ENCODE results near the gene PRELP. TPM values are rescaled to one million over a fixed set of nuclear protein-coding genes. Genes with fewer than 3 reads are reported as not detected.

The PRELP gene
- total and polyA plus RNA-seq, 2 of the 8 experiments (the other 6 are each of a cell fraction or from before 2014, with no cell fraction given): 0.13 to 0.23 TPM

- no peak overlapping the region for H3K14ac ChIP-seq (ENCODE audit: insufficient read length)
- no peak overlapping the region for H3K4me2 ChIP-seq (ENCODE audit: insufficient read depth in 1 of 2, low read depth in 2 of 2, low read length in 2 of 2)
- DNase-seq (ENCODE audit: low read depth in 1 of 2, low spot score in 2 of 2) (no peak), FAIRE-seq (no peak)
- H3K4me1 ChIP-seq (replicated peaks in 1 of 4; ENCODE audit: control insufficient read depth in 3 of 4, insufficient read depth in 4 of 4, low read length in 3 of 4): peaks cover 2 to 13% (median 11%) of the 10 kb centered on the region in 4 experiments
- H3K27ac ChIP-seq (ENCODE audit: low read depth, low read length): no peak overlapping the region
- H3K4me3 ChIP-seq (ENCODE audit: extremely low read depth in 1 of 4, insufficient read depth in 2 of 4, low read depth in 3 of 4, low read length in 4 of 4): no peak overlapping the region
- no peak overlapping the region for H2BK12ac ChIP-seq (ENCODE audit: low read depth, low read length)
- H4K5ac ChIP-seq (ENCODE audit: insufficient read length, low read depth, low read length): no peak overlapping the region
- H3K79me1 ChIP-seq (ENCODE audit: low read depth, low read length): no peaks in the 10 kb centered on the region
- CTCF ChIA-PET (ENCODE audit: partially characterized antibody): interaction anchor here (0.6 to 9.0 kb wide), 44 partner anchors 9 to 464 kb away, joined by 3 to 162 read pairs (median 5); partner anchors contain the start of gene OPTC
- POLR2A ChIA-PET (ENCODE audit: partially characterized antibody): interaction anchor here (1.3 kb wide), 1 partner anchor 10 kb away, joined by 3 read pairs; the partner anchor contains the start of gene OPTC
- no peak overlapping the region for H3K56ac ChIP-seq (replicated peaks; ENCODE audit: insufficient read length, low read depth, low read length)
- H4K8ac ChIP-seq (ENCODE audit: extremely low read depth, insufficient read depth, low read length): no peak overlapping the region
- H3K27me3 ChIP-seq (replicated peaks in 1 of 4; ENCODE audit: control insufficient read depth in 3 of 4, extremely low read depth in 1 of 4, insufficient read depth in 3 of 4, low read length in 3 of 4): no peaks in the 10 kb centered on the region
- H2AK5ac ChIP-seq (ENCODE audit: low read depth, low read length): no peak overlapping the region
- WGBS, 2 experiments (ENCODE audit: extremely low coverage in 1 of 2, insufficient coverage in 1 of 2, insufficient read length in 1 of 2, insufficient replicate concordance in 2 of 2, low coverage in 1 of 2, low lambda C conversion rate in 2 of 2, missing lambda C conversion rate in 1 of 2): 88% methylated on average over 3 of the region's 3 CpGs; no CpG with 5 or more reads in 1 of the 2 experiments
- H3K23me2 ChIP-seq (ENCODE audit: low read depth, low read length): peaks cover 3% of the 10 kb centered on the region; the same call in 1 of the 2 replicates
- no peak overlapping the region for H2BK120ac ChIP-seq (replicated peaks; ENCODE audit: low read depth, low read length)
- H3K36me3 ChIP-seq (ENCODE audit: control insufficient read depth in 2 of 4, insufficient read depth in 4 of 4, low read length in 3 of 4): no peaks in the 10 kb centered on the region
- no peaks in the 10 kb centered on the region for H3K9me3 ChIP-seq (ENCODE audit: insufficient read depth in 2 of 2, low read depth in 1 of 2, low read length in 1 of 2)
- H3K23ac ChIP-seq (ENCODE audit: insufficient read length): no peak overlapping the region
- H3K9ac ChIP-seq (replicated peaks in 1 of 4; ENCODE audit: extremely low read depth in 1 of 4, low read depth in 3 of 4, low read length in 3 of 4): no peak overlapping the region
- H3K18ac ChIP-seq (ENCODE audit: extremely low read depth, low read length): no peak overlapping the region
- H2AFZ ChIP-seq (ENCODE audit: low read length): no peak overlapping the region
- no peak overlapping the region for H2BK15ac ChIP-seq (ENCODE audit: low read length)
- H4K91ac ChIP-seq (replicated peaks; ENCODE audit: insufficient read length, low read length): no peak overlapping the region
- no peak overlapping the region for H2BK20ac ChIP-seq (ENCODE audit: low read length)
- no peak overlapping the region for H3K4ac ChIP-seq (replicated peaks; ENCODE audit: insufficient read length, low read depth, low read length)
- no peaks in the 10 kb centered on the region for H4K20me1 ChIP-seq (replicated peaks in 1 of 2; ENCODE audit: control insufficient read depth in 1 of 2, insufficient read depth in 2 of 2, low read length in 2 of 2)
- H3K79me2 ChIP-seq (ENCODE audit: control insufficient read depth in 1 of 2, insufficient read depth in 2 of 2, low read length in 2 of 2): no peaks in the 10 kb centered on the region
- H2BK5ac ChIP-seq (ENCODE audit: low read depth, low read length): no peak overlapping the region
- TF ChIP-seq RXRA (IDR thresholded peaks at IDR 0.05; ENCODE audit: insufficient read depth, low read depth, low read length) (no peak), NRF1 (IDR thresholded peaks at IDR 0.05; ENCODE audit: low read depth, low read length) (no peak), SIX5 (IDR thresholded peaks at IDR 0.05; ENCODE audit: low read depth, low read length) (no peak), SUZ12 (IDR thresholded peaks at IDR 0.05; ENCODE audit: low read length) (no peak), CBX8 (IDR thresholded peaks at IDR 0.05; ENCODE audit: borderline replicate concordance, low read depth, low read length) (no peak), TAF7 (optimal IDR thresholded peaks at IDR 0.05; ENCODE audit: borderline replicate concordance, low read depth, low read length) (no peak), SIN3A (conservative IDR thresholded peaks at IDR 0.05 in 1 of 2, IDR thresholded peaks at IDR 0.05 in 1 of 2; ENCODE audit: low read depth in 1 of 2, low read length in 2 of 2) (no peak), SRF (IDR thresholded peaks at IDR 0.05; ENCODE audit: low read depth, low read length) (no peak), RBBP5 (IDR thresholded peaks at IDR 0.05; ENCODE audit: borderline replicate concordance, low read depth, low read length) (no peak), HDAC6 (IDR thresholded peaks at IDR 0.05; ENCODE audit: low read depth, low read length) (no peak), BRCA1 (IDR thresholded peaks at IDR 0.05; ENCODE audit: low read depth, low read length) (no peak), HDAC2 (IDR thresholded peaks at IDR 0.05; ENCODE audit: borderline replicate concordance in 1 of 2, low read depth in 2 of 2, low read length in 2 of 2) (no peak)
Measured at GRCh38 chr1:203503836-203504235, 28.2 kb downstream of the PRELP start.
